OCI-LY7 (cell line): ENCODE data around the gene CCDC57. TPM values are rescaled to one million over a fixed set of nuclear protein-coding genes. Genes with fewer than 3 reads are reported as not detected.

Experiments used
- BruUV-seq: library from RNA; stranded (reverse); fragments of 400-500 nt; replicated peaks from 2 replicates; lab custom pipeline; 2021; lab: Mats Ljungman, UMichigan
- CTCF ChIA-PET: fragments of 300-600 bp; sonication (Branson Sonifier 250); formaldehyde crosslinking; loops from one replicate; lab custom pipeline; 2022; ENCODE audit warnings: antibody characterized with exemption; ENCODE audit not compliant: unreplicated experiment; lab: Charles Lee
- POLR2A ChIA-PET: fragments of 300-600 bp; sonication (Branson Sonifier 250); formaldehyde crosslinking; loops from one replicate; lab custom pipeline; 2022; ENCODE audit warnings: antibody characterized with exemption; lab: Charles Lee
- DNase-seq: peaks from one replicate; pipeline ENCODE4 v3.0.0-alpha.2; 2015; ENCODE audit warnings: low spot score
- H2AFZ ChIP-seq: fragments of 200-600 bp; sonication (generic), shearing (Covaris generic); 2 replicates; pipeline ENCODE4 v1.6.1; 2014; ENCODE audit warnings: mild to moderate bottlenecking, antibody characterized with exemption, low read length, moderate library complexity
- H3K27ac ChIP-seq: fragments of 200-600 bp; sonication (generic); 2 replicates; pipeline ENCODE4 v1.5.1; 2014; ENCODE audit warnings: mixed run types, low read depth, mild to moderate bottlenecking, moderate library complexity, low read length, inconsistent platforms; ENCODE audit not compliant: poor library complexity, severe bottlenecking
- H3K36me3 ChIP-seq: fragments of 200-600 bp; sonication (generic); 2 replicates; pipeline ENCODE4 v1.6.1; 2014; ENCODE audit warnings: mild to moderate bottlenecking, antibody characterized with exemption, low read length, moderate library complexity, mixed read lengths; ENCODE audit not compliant: insufficient read depth
- H3K4me1 ChIP-seq: fragments of 200-600 bp; sonication (generic); 2 replicates; pipeline ENCODE4 v1.5.1; 2014; ENCODE audit warnings: mild to moderate bottlenecking, low read length; ENCODE audit not compliant: insufficient read depth, poor library complexity, severe bottlenecking
- H3K4me2 ChIP-seq: fragments of 200-600 bp; sonication (generic); 2 replicates; pipeline ENCODE4 v1.6.1; 2014; ENCODE audit warnings: mild to moderate bottlenecking, low read length
- H3K4me3 ChIP-seq: fragments of 200-600 bp; sonication (generic); 2 replicates; pipeline ENCODE4 v1.5.1; 2014; ENCODE audit warnings: mild to moderate bottlenecking, low read depth, low read length; ENCODE audit not compliant: poor library complexity, severe bottlenecking
- H3K79me2 ChIP-seq: fragments of 200-600 bp; sonication (generic); 2 replicates; pipeline ENCODE4 v1.6.1; 2016; ENCODE audit warnings: low read depth, mild to moderate bottlenecking, low read length, moderate library complexity, mixed read lengths; ENCODE audit not compliant: insufficient read depth
- H3K9me2 ChIP-seq: fragments of 200-600 bp; sonication (generic); 2 replicates; pipeline ENCODE4 v1.6.1; 2016; ENCODE audit warnings: mild to moderate bottlenecking, low read length, mixed read lengths; ENCODE audit not compliant: insufficient read depth
- H3K9me3 ChIP-seq: fragments of 200-600 bp; sonication (generic); 2 replicates; pipeline ENCODE4 v1.6.1; 2014; ENCODE audit warnings: mild to moderate bottlenecking, mixed run types, low read length, mixed read lengths
- H4K20me1 ChIP-seq: fragments of 200-600 bp; sonication (generic); 2 replicates; pipeline ENCODE4 v1.6.1; 2014; ENCODE audit warnings: mild to moderate bottlenecking, antibody characterized with exemption, low read length, moderate library complexity, mixed read lengths; ENCODE audit not compliant: insufficient read depth
- EZH2phosphoT487 ChIP-seq: fragments of 200-600 bp; sonication (generic); IDR thresholded peaks from 2 replicates; pipeline ENCODE4 v1.6.1; 2018; ENCODE audit warnings: low read depth, borderline replicate concordance, mild to moderate bottlenecking, mixed run types, antibody characterized with exemption, low read length, moderate library complexity, mixed read lengths
- intact Hi-C: fragments of 100-400 bp; cut with micrococcal nuclease; formaldehyde crosslinking; loops from one replicate; pipeline ENCODE4 v1.10.0; 2022; ENCODE audit not compliant: unreplicated experiment
- total RNA-seq, 2 experiments: library from RNA; depleted of rRNA in 1 of 2; stranded (reverse); fragments of >200 nt in 1 of 2; shearing (Covaris generic) in 1 of 2; gene quantifications; 2 replicates each; pipeline ENCODE4 v1.2.3, GENCODE V29; 2014 to 2022
- TF ChIP-seq, protein P1 (sequence below): fragments of 200-600 bp; sonication (generic); conservative IDR thresholded peaks from 2 replicates; pipeline ENCODE4 v1.5.1; 2014; ENCODE audit warnings: mild to moderate bottlenecking, antibody characterized with exemption, low read length, moderate library complexity, mixed read lengths

Gene CCDC57
- total RNA-seq, 2 experiments from 2014 or later: 34.5 to 58.7 TPM

DNA sequence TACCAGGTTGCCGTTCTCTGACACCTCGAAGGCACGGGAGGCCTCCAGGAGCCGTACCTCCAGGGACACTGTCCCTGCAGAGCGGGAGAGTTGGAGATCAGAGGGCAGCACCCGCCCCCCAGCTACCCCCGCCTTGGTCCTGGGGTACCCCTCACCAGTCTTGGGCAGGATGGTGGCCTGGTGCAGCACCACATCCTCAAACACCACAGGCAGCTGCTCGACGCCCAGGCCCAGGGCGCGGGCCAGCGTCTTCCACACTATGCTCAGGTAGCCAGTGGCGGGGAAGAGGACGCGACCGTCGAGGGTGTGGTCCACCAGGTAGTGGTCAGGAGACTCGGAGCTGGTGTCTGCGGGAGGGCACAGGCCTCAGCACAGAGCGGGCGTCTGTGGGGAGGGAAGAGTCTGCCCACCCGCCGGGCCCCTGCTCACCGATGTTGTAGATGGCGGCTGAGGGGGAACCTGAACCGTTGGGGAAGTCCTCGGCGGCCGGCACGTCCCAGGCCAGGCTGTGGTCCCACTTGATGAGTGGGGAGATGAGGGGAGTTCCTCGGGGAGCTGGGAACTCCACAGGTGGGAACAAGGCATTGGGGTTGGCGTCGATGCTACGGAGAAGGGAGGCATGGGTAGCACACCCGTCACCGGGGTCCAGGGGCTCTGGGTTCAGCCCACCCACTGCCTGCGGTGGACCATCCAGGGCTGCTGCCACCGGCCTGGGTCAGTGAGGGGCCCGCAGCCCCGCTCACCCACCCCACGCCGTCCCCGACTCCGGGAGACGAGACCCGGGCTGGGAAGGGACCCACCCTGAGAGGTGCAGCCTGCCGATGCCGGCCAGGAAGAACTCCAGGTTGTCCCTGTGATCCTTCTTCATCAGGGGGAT is 124.4 kb downstream of the CCDC57 start:
- BruUV-seq: no TSS peak
- H3K9me3 ChIP-seq: no peaks in the 10 kb centered on the region
- no peak overlapping the region for H3K4me3 ChIP-seq
- ChIA-PET CTCF (no interaction called here), POLR2A (no interaction called here)
- H4K20me1 ChIP-seq: no peaks in the 10 kb centered on the region
- intact Hi-C loops: no loop called here
- peaks cover 100% of the 10 kb centered on the region for H3K36me3 ChIP-seq
- no peaks in the 10 kb centered on the region for H3K9me2 ChIP-seq
- H2AFZ ChIP-seq: no peak overlapping the region
- no peak overlapping the region for H3K4me2 ChIP-seq
- no peak for TF ChIP-seq EZH2phosphoT487
- no peaks in the 10 kb centered on the region for H3K79me2 ChIP-seq
- DNase-seq: no peak
- H3K27ac ChIP-seq: no peak overlapping the region
- H3K4me1 ChIP-seq: no peaks in the 10 kb centered on the region

- Histone ChIP-seq H3K4me1 (no peaks in the 10 kb centered on the region), H3K36me3 (peaks cover 100% of the 10 kb centered on the region), H3K9me2 (no peaks in the 10 kb centered on the region), H3K4me3 (no peak overlapping the region), H3K79me2 (no peaks in the 10 kb centered on the region), H3K9me3 (no peaks in the 10 kb centered on the region), H2AFZ (no peak overlapping the region), H4K20me1 (no peaks in the 10 kb centered on the region), H3K27ac (no peak overlapping the region), H3K4me2 (no peak overlapping the region)
- ChIA-PET POLR2A (no interaction called here), CTCF (no interaction called here)
- BruUV-seq: no TSS peak
- no peak for DNase-seq
- intact Hi-C loops: no loop called here
- TF ChIP-seq, protein P1, sequence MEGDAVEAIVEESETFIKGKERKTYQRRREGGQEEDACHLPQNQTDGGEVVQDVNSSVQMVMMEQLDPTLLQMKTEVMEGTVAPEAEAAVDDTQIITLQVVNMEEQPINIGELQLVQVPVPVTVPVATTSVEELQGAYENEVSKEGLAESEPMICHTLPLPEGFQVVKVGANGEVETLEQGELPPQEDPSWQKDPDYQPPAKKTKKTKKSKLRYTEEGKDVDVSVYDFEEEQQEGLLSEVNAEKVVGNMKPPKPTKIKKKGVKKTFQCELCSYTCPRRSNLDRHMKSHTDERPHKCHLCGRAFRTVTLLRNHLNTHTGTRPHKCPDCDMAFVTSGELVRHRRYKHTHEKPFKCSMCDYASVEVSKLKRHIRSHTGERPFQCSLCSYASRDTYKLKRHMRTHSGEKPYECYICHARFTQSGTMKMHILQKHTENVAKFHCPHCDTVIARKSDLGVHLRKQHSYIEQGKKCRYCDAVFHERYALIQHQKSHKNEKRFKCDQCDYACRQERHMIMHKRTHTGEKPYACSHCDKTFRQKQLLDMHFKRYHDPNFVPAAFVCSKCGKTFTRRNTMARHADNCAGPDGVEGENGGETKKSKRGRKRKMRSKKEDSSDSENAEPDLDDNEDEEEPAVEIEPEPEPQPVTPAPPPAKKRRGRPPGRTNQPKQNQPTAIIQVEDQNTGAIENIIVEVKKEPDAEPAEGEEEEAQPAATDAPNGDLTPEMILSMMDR: no peak
- no peak for TF ChIP-seq EZH2phosphoT487
Measured at GRCh38 chr17:82086941-82087906, 125.4 kb downstream of the CCDC57 start.

- ChIA-PET CTCF (no interaction called here), POLR2A (no interaction called here)
- intact Hi-C loops: no loop called here
- no peak overlapping the region for H3K27ac ChIP-seq
- no peak overlapping the region for H3K4me3 ChIP-seq
- no peaks in the 10 kb centered on the region for H3K4me1 ChIP-seq
- H3K9me2 ChIP-seq: no peaks in the 10 kb centered on the region
- no peaks in the 10 kb centered on the region for H4K20me1 ChIP-seq
- BruUV-seq: no TSS peak
- no peak for DNase-seq
- H3K79me2 ChIP-seq: no peaks in the 10 kb centered on the region
- no peaks in the 10 kb centered on the region for H3K9me3 ChIP-seq
- no peak overlapping the region for H3K4me2 ChIP-seq
- H2AFZ ChIP-seq: no peak overlapping the region
- H3K36me3 ChIP-seq: peaks cover 100% of the 10 kb centered on the region
- TF ChIP-seq, protein P1: no peak
- TF ChIP-seq EZH2phosphoT487: no peak
Measured at GRCh38 chr17:82085931-82086764, 126.5 kb downstream of the CCDC57 start.
